ENCODE measurements around the gene NKD1.
"Not testable (repeated sequence)": the region's sequence is repeated elsewhere in the genome, so short reads cannot be mapped to it uniquely, and the experiment has no call there.

NKD1 gene

GRCh38 chr16:50501986-50502615, 46.1 kb upstream of the NKD1 start:
- no peak overlapping the region for H3K4me3 ChIP-seq (ENCODE audit: low read depth, low read length)
- H3K36me3 ChIP-seq: no peaks in the 10 kb centered on the region
- no peak for TF ChIP-seq CTCF (IDR thresholded peaks at IDR 0.05; ENCODE audit: low read depth, low read length)
- H3K27me3 ChIP-seq (ENCODE audit: insufficient read depth, low read depth, severe bottlenecking): no peaks in the 10 kb centered on the region
- DNase-seq: no peak
- H3K27ac ChIP-seq: peak overlapping the region; percentile 89
- peaks cover 3% of the 10 kb centered on the region for H3K9me3 ChIP-seq (ENCODE audit: severe bottlenecking)

GRCh38 chr16:50502616-50503011, 45.6 kb upstream of the NKD1 start:
- peak; percentile 39 for DNase-seq
- no peak for TF ChIP-seq CTCF (IDR thresholded peaks at IDR 0.05; ENCODE audit: low read depth, low read length)
- Histone ChIP-seq H3K36me3 (no peaks in the 10 kb centered on the region), H3K27ac (peak overlapping the region; percentile 89), H3K9me3 (ENCODE audit: severe bottlenecking) (peaks cover 2% of the 10 kb centered on the region), H3K27me3 (ENCODE audit: insufficient read depth, low read depth, severe bottlenecking) (no peaks in the 10 kb centered on the region), H3K4me3 (ENCODE audit: low read depth, low read length) (peak overlapping the region; percentile 15)

GRCh38 chr16:50503868-50504531, 44.2 kb upstream of the NKD1 start:
- DNase-seq; H3K4me3 ChIP-seq (ENCODE audit: low read depth, low read length); H3K27me3 ChIP-seq (ENCODE audit: insufficient read depth, low read depth, severe bottlenecking); H3K36me3 ChIP-seq; H3K9me3 ChIP-seq (ENCODE audit: severe bottlenecking); H3K27ac ChIP-seq: not testable (repeated sequence)

- H3K9me3 ChIP-seq (ENCODE audit: severe bottlenecking): peaks cover 4% of the 10 kb centered on the region
- no peak for TF ChIP-seq CTCF (IDR thresholded peaks at IDR 0.05; ENCODE audit: low read depth, low read length)
- H3K27ac ChIP-seq: peak overlapping the region; percentile 77; the same call in 1 of the 2 replicates
- H3K27me3 ChIP-seq (ENCODE audit: insufficient read depth, low read depth, severe bottlenecking): no peaks in the 10 kb centered on the region
- no peak overlapping the region for H3K4me3 ChIP-seq (ENCODE audit: low read depth, low read length)
- DNase-seq: no peak
- H3K36me3 ChIP-seq: no peaks in the 10 kb centered on the region
Observed at GRCh38 chr16:50505115-50505514, 43.1 kb upstream of the NKD1 start.

- peak; percentile 88 for DNase-seq
- peak overlapping the region; percentile 77 for H3K27ac ChIP-seq
- H3K27me3 ChIP-seq (ENCODE audit: insufficient read depth, low read depth, severe bottlenecking): no peaks in the 10 kb centered on the region
- H3K36me3 ChIP-seq: no peaks in the 10 kb centered on the region
- peaks cover 4% of the 10 kb centered on the region for H3K9me3 ChIP-seq (ENCODE audit: severe bottlenecking)
- peak overlapping the region; percentile 13; the same call in 1 of the 2 replicates for H3K4me3 ChIP-seq (ENCODE audit: low read depth, low read length)
- no peak for TF ChIP-seq CTCF (IDR thresholded peaks at IDR 0.05; ENCODE audit: low read depth, low read length)
Observed at GRCh38 chr16:50505714-50506542, 42.3 kb upstream of the NKD1 start.

- Histone ChIP-seq H3K27me3 (ENCODE audit: insufficient read depth, low read depth, severe bottlenecking) (no peaks in the 10 kb centered on the region), H3K9me3 (ENCODE audit: severe bottlenecking) (peaks cover 4% of the 10 kb centered on the region), H3K27ac (peak overlapping the region; percentile 77), H3K4me3 (ENCODE audit: low read depth, low read length) (no peak overlapping the region), H3K36me3 (no peaks in the 10 kb centered on the region)
- DNase-seq: no peak
- no peak for TF ChIP-seq CTCF (IDR thresholded peaks at IDR 0.05; ENCODE audit: low read depth, low read length)
Observed at GRCh38 chr16:50506543-50506937, 41.7 kb upstream of the NKD1 start.

Measured in WERI-Rb-1 (cell line).